ENCODE measurements around the gene MED23. TPM values are rescaled to one million over a fixed set of nuclear protein-coding genes. Genes with fewer than 3 reads are reported as not detected.

The MED23 gene, protein sequence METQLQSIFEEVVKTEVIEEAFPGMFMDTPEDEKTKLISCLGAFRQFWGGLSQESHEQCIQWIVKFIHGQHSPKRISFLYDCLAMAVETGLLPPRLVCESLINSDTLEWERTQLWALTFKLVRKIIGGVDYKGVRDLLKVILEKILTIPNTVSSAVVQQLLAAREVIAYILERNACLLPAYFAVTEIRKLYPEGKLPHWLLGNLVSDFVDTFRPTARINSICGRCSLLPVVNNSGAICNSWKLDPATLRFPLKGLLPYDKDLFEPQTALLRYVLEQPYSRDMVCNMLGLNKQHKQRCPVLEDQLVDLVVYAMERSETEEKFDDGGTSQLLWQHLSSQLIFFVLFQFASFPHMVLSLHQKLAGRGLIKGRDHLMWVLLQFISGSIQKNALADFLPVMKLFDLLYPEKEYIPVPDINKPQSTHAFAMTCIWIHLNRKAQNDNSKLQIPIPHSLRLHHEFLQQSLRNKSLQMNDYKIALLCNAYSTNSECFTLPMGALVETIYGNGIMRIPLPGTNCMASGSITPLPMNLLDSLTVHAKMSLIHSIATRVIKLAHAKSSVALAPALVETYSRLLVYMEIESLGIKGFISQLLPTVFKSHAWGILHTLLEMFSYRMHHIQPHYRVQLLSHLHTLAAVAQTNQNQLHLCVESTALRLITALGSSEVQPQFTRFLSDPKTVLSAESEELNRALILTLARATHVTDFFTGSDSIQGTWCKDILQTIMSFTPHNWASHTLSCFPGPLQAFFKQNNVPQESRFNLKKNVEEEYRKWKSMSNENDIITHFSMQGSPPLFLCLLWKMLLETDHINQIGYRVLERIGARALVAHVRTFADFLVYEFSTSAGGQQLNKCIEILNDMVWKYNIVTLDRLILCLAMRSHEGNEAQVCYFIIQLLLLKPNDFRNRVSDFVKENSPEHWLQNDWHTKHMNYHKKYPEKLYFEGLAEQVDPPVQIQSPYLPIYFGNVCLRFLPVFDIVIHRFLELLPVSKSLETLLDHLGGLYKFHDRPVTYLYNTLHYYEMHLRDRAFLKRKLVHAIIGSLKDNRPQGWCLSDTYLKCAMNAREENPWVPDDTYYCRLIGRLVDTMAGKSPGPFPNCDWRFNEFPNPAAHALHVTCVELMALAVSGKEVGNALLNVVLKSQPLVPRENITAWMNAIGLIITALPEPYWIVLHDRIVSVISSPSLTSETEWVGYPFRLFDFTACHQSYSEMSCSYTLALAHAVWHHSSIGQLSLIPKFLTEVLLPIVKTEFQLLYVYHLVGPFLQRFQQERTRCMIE (N-terminal part only)
- 10 to 100 TPM; 24.1 to 32.3 (median 32.1) TPM for total RNA-seq

DNA sequence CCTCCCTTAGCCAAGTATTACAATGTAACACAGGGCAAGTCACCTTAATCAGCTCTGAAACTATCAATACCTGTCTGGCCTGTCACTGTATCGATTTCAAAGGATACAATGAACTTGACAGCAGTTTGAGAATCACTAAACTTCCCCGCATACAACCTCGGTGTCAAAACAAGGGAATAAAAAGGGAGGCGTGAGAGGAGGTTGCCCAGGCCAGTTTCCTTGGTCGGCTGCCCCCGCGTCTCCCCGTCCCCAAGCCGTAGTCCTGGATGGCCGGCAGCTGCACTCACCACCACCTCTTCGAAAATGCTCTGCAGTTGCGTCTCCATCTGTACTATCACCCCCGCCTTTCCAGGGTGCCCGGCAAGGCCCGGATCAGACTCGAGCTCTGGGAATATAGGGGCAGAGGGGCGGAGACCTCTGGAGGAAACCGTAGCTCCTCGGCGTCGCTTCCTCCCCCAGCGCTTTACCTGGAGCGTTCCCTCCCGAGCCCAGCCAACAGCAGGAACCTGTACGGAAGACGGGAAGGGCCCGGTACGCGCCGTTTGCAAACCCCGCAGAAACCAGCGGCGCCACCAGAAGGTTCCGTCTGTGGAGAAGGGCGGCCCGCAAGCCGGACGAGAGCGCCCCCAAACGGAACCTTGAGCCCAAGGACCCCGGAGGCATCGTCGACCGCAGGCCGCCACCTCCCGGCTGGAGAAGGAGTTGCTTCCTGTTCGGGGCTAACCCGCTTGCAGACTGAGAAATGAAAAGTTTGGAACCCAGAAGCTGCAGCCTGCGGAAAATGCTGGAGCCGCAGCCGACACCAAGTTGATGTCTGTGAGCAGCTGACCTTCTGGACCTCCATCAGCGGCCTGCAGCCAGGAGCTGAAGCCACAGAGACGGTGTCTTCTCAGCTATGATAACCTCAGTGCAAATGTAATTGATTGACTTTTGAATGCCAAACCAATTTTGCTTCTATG, at the start of gene MED23:
Gene MED23 (minus strand): TSS at position 519 of the 959 bp plus-strand sequence. CDS start 193 bp downstream, at position 326.
- TF ChIP-seq, protein P1, sequence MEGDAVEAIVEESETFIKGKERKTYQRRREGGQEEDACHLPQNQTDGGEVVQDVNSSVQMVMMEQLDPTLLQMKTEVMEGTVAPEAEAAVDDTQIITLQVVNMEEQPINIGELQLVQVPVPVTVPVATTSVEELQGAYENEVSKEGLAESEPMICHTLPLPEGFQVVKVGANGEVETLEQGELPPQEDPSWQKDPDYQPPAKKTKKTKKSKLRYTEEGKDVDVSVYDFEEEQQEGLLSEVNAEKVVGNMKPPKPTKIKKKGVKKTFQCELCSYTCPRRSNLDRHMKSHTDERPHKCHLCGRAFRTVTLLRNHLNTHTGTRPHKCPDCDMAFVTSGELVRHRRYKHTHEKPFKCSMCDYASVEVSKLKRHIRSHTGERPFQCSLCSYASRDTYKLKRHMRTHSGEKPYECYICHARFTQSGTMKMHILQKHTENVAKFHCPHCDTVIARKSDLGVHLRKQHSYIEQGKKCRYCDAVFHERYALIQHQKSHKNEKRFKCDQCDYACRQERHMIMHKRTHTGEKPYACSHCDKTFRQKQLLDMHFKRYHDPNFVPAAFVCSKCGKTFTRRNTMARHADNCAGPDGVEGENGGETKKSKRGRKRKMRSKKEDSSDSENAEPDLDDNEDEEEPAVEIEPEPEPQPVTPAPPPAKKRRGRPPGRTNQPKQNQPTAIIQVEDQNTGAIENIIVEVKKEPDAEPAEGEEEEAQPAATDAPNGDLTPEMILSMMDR (IDR thresholded peaks at IDR 0.05; ENCODE audit: low read depth): no peak

DNA sequence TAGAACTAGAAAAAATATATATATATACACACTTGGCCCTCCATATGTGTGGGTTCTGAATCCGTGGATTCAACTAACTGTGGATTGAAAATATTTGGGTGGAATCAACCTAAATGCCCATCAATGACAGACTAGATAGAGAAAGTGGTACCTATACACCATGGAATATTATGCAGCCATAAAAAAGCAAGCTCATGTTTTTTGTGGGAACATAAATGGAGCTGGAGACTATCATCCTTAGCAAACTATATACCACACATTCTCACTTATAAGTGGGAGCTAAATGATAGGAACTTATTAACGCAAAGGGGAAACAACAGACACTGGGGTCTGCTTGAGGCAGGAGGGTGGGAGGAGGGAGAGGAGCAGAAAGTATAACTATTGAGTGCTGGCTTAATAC, 45.1 kb upstream of the MED23 start:
- TF ChIP-seq, protein P1 (IDR thresholded peaks at IDR 0.05; ENCODE audit: low read depth): no peak

DNA sequence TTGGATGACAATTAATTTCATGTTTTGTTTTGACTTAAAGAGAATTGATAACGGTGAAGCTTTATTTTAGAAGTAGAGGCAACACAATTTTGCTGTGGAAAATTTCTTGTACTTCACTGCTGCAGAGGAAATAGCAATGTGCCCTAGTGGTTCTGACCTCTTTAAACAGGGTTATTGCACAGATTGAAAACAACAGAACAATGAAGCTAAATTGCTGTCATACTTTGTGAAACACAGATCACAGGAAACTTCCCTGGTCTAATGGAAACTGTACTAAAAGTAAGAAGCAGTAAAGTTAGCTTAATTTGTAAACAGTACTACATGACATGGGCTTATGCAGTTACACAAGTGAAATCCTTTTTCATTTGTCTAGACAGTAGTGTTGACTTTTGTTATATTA, 41.8 kb upstream of the MED23 start:
- TF ChIP-seq, protein P1 (IDR thresholded peaks at IDR 0.05; ENCODE audit: low read depth): no peak

DNA sequence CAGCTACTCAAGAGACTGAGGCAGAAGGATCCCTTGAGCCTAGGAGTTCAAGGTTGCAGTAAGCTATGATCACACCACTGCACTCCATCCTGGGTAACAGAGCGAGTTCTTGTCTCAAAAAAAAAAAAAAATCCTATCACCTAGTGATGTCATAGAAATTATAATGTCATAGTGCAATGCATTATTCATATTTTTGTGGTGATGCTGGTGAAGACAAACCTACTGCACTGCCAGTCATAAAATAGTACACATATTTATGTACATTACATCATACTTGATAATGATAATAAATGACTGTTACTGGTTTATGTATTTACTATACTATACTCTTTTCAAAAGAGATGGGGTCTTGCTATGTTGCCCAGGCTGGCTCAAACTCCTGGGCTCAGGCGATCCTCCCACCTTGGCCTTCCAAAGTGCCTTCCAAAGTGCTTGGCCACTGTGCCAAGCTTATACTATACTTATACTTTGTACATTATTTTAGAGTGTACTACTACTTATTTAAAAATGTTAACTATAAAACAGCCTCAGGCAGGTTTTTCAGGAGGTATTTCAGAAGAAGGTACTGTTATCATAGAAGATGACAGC, 35.6 kb upstream of the MED23 start:
- TF ChIP-seq, protein P1 (IDR thresholded peaks at IDR 0.05; ENCODE audit: low read depth): no peak

DNA sequence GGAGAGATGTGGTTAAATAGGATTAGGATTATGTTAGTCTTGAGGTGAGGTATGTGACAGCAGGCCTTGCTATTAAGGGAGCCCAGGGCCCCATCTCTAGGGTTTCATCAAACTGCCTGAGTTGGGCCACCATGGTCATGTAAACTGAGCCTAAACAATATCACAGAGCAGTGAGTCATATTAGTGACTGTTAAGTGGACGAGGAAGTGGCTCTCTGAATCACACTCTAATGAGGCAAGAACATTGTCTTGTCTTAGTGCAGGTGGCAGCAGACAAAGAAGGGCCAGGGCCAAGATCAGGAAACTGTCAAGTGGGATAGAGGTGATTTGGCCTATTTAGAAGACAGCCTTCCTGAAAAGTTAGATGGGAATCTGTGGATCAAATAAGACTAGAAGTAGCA, 32.2 kb upstream of the MED23 start:
- TF ChIP-seq, protein P1 (IDR thresholded peaks at IDR 0.05; ENCODE audit: low read depth): no peak

DNA sequence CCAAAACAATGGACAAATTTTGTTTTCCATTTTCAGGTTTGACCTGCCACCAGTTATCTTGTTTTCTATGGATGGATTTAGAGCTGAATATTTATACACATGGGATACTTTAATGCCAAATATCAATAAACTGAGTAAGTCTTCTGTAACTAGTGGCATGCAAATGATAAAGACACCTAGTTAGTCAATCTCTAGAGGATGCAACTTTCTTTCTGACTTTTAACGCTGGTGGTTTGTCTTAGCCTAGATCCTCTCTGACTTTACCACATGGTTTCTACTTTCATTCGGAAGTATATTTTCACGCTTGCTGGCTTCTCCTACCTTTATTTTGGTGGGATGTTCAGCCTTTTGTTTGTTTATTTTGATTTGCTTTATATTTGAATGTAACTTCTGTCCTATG, 30.2 kb upstream of the MED23 start:
- TF ChIP-seq, protein P1 (IDR thresholded peaks at IDR 0.05; ENCODE audit: low read depth): no peak

All from subcutaneous adipose tissue (tissue), 4 donors.